Hepatocyte (in vitro differentiated cells): ENCODE results near the gene SP3. TPM values are rescaled to one million over a fixed set of nuclear protein-coding genes. Genes with fewer than 3 reads are reported as not detected.

Experiments
- DNase-seq: peaks from one replicate; pipeline ENCODE4 v3.0.0-alpha.2; 2016; ENCODE audit warnings: low spot score
- H2AFZ ChIP-seq: fragments of 200-600 bp; sonication (generic); 2 replicates; pipeline ENCODE4 v1.6.0; 2016; ENCODE audit warnings: antibody characterized with exemption, mild to moderate bottlenecking
- H3K27ac ChIP-seq: fragments of 200-600 bp; sonication (generic); 2 replicates; pipeline ENCODE4 v1.5.1; 2016; ENCODE audit warnings: mild to moderate bottlenecking
- H3K27me3 ChIP-seq: fragments of 200-600 bp; sonication (generic); 2 replicates; pipeline ENCODE4 v1.6.1; 2016
- H3K36me3 ChIP-seq: fragments of 200-600 bp; sonication (generic); replicated peaks from 2 replicates; pipeline ENCODE4 v1.5.1; 2016; ENCODE audit warnings: low read depth; ENCODE audit not compliant: insufficient read depth
- H3K4me1 ChIP-seq: fragments of 200-600 bp; sonication (generic); 2 replicates; pipeline ENCODE4 v1.5.1; 2016; ENCODE audit warnings: mild to moderate bottlenecking, moderate library complexity; ENCODE audit not compliant: insufficient read depth
- H3K4me2 ChIP-seq: fragments of 200-600 bp; sonication (generic); 2 replicates; pipeline ENCODE4 v1.6.0; 2016
- H3K4me3 ChIP-seq: fragments of 200-600 bp; sonication (generic); 2 replicates; pipeline ENCODE4 v1.5.1; 2016; ENCODE audit warnings: mild to moderate bottlenecking
- H3K79me2 ChIP-seq: fragments of 200-600 bp; sonication (generic); 2 replicates; pipeline ENCODE4 v1.6.0; 2017; ENCODE audit warnings: mild to moderate bottlenecking
- H3K9me2 ChIP-seq: fragments of 200-600 bp; sonication (generic); replicated peaks from 2 replicates; pipeline ENCODE4 v1.6.0; 2017; ENCODE audit warnings: mild to moderate bottlenecking; ENCODE audit not compliant: insufficient read depth
- H3K9me3 ChIP-seq: fragments of 200-600 bp; sonication (generic); 2 replicates; pipeline ENCODE4 v1.5.1; 2016; ENCODE audit warnings: low read depth, mild to moderate bottlenecking
- H4K20me1 ChIP-seq: fragments of 200-600 bp; sonication (generic); 2 replicates; pipeline ENCODE4 v1.6.0; 2016; ENCODE audit warnings: mild to moderate bottlenecking; ENCODE audit not compliant: insufficient read depth, poor library complexity, severe bottlenecking
- CTCF ChIP-seq: fragments of 200-600 bp; sonication (generic); IDR thresholded peaks from 2 replicates; pipeline ENCODE4 v1.5.1; 2016; ENCODE audit warnings: antibody characterized with exemption, mild to moderate bottlenecking; ENCODE audit not compliant: poor library complexity
- EZH2 ChIP-seq: fragments of 200-600 bp; sonication (generic); IDR thresholded peaks from 2 replicates; pipeline ENCODE4 v1.6.1; 2016; ENCODE audit warnings: antibody characterized with exemption, mild to moderate bottlenecking, borderline replicate concordance
- EZH2phosphoT487 ChIP-seq: fragments of 200-600 bp; sonication (generic); IDR thresholded peaks from one replicate; pipeline ENCODE4 v1.6.1; 2018; ENCODE audit warnings: antibody characterized with exemption, mild to moderate bottlenecking, low read depth, moderate library complexity; ENCODE audit not compliant: unreplicated experiment, severe bottlenecking
- WGBS: methylation state at CpG from one replicate; pipeline ENCODE4 v1.1.6; 2016; ENCODE audit warnings: low lambda C conversion rate; ENCODE audit errors: missing lambda C conversion rate; 5-methylcytosine and 5-hydroxymethylcytosine counted together
- polyA plus RNA-seq: library from polyadenylated mRNA; unstranded; fragments of >200 nt; fragmentation: Nextera tagmentation; extraction: Ambion mirVana; gene quantifications from 2 replicates; pipeline ENCODE4 v1.2.1, GENCODE V29; 2016
- total RNA-seq: library from RNA; depleted of rRNA; stranded (reverse); fragments of >200 nt; gene quantifications from 2 replicates; pipeline ENCODE4 v1.2.3, GENCODE V29; 2014

SP3 gene
- total and polyA plus RNA-seq, 2 experiments from 2014 or later: 37.2 to 133 TPM

GRCh38 chr2:173989884-173990215 is 24.7 kb upstream of the SP3 start:
- no peaks in the 10 kb centered on the region for H4K20me1 ChIP-seq
- H3K79me2 ChIP-seq: no peaks in the 10 kb centered on the region
- H3K27me3 ChIP-seq: no peaks in the 10 kb centered on the region
- TF ChIP-seq CTCF (no peak), EZH2phosphoT487 (no peak), EZH2 (no peak)
- no peak overlapping the region for H3K4me2 ChIP-seq
- no peak overlapping the region for H2AFZ ChIP-seq
- H3K9me2 ChIP-seq: no peaks in the 10 kb centered on the region
- no peak for DNase-seq
- WGBS: 95% methylated on average over 1 of the region's 1 CpG
- no peaks in the 10 kb centered on the region for H3K9me3 ChIP-seq
- peaks cover 42% of the 10 kb centered on the region for H3K4me1 ChIP-seq
- no peaks in the 10 kb centered on the region for H3K36me3 ChIP-seq
- no peak overlapping the region for H3K4me3 ChIP-seq
- no peak overlapping the region for H3K27ac ChIP-seq

- Histone ChIP-seq H3K4me3 (no peak overlapping the region), H3K36me3 (no peaks in the 10 kb centered on the region), H3K79me2 (no peaks in the 10 kb centered on the region), H3K9me3 (no peaks in the 10 kb centered on the region), H3K4me1 (peaks cover 47% of the 10 kb centered on the region), H3K27ac (no peak overlapping the region), H4K20me1 (no peaks in the 10 kb centered on the region), H2AFZ (no peak overlapping the region), H3K27me3 (no peaks in the 10 kb centered on the region), H3K4me2 (no peak overlapping the region), H3K9me2 (no peaks in the 10 kb centered on the region)
- WGBS: 88% methylated on average over 7 of the region's 7 CpGs
- TF ChIP-seq EZH2phosphoT487 (no peak), EZH2 (no peak)
- no peak for DNase-seq
Observed at GRCh38 chr2:173989160-173989883, 24.1 kb upstream of the SP3 start.

GRCh38 chr2:173986805-173987204 is 21.6 kb upstream of the SP3 start:
- Histone ChIP-seq H3K9me2 (no peaks in the 10 kb centered on the region), H3K27ac (peak overlapping the region; percentile 68), H3K79me2 (no peaks in the 10 kb centered on the region), H3K27me3 (no peaks in the 10 kb centered on the region), H2AFZ (no peak overlapping the region), H3K4me3 (no peak overlapping the region), H3K4me2 (no peak overlapping the region), H4K20me1 (no peaks in the 10 kb centered on the region), H3K9me3 (no peaks in the 10 kb centered on the region), H3K36me3 (no peaks in the 10 kb centered on the region), H3K4me1 (peaks cover 58% of the 10 kb centered on the region)
- DNase-seq: no peak
- TF ChIP-seq EZH2: no peak
- TF ChIP-seq CTCF: no peak
- no peak for TF ChIP-seq EZH2phosphoT487
- WGBS: 54% methylated on average over 2 of the region's 2 CpGs

- TF ChIP-seq CTCF: no peak
- no peak for TF ChIP-seq EZH2
- TF ChIP-seq EZH2phosphoT487: no peak
- Histone ChIP-seq H3K9me3 (no peaks in the 10 kb centered on the region), H3K4me3 (no peak overlapping the region), H3K27ac (peak overlapping the region; percentile 68), H3K27me3 (no peaks in the 10 kb centered on the region), H3K4me2 (peak overlapping the region; percentile 27), H2AFZ (peak overlapping the region; percentile 36), H3K4me1 (peaks cover 49% of the 10 kb centered on the region), H3K36me3 (no peaks in the 10 kb centered on the region), H4K20me1 (no peaks in the 10 kb centered on the region), H3K79me2 (no peaks in the 10 kb centered on the region), H3K9me2 (no peaks in the 10 kb centered on the region)
- DNase-seq: no peak
- 50% methylated on average over 1 of the region's 1 CpG for WGBS
Observed at GRCh38 chr2:173985605-173985992, 20.4 kb upstream of the SP3 start.
